ENCODE data around the gene PTPRN2. TPM values are rescaled to one million over a fixed set of nuclear protein-coding genes. Genes with fewer than 3 reads are reported as not detected.
A peak's percentile ranks its signal among the peaks of the same experiment; 100 is the strongest.

Gene PTPRN2
- polyA plus RNA-seq, 3 donors from 2014 or later = 1.9 to 3.7 (median 2.2) TPM

- Mint-ChIP-seq H3K4me3 (no peak overlapping the region), H3K9me3 (no peaks in the 10 kb centered on the region), H3K4me1 (peaks cover 0 to 2% of the 10 kb centered on the region in 2 donors), H3K27me3 (ENCODE audit: low read depth in 3 of 3) (peaks cover 10 to 19% (median 16%) of the 10 kb centered on the region in 3 donors), H3K27ac (no peak overlapping the region), H3K36me3 (no peaks in the 10 kb centered on the region)
- DNase-seq = no peak
These were observed 898.9 kb downstream of the PTPRN2 start for GRCh38 chr7:157688533-157689268.

- H3K27ac Mint-ChIP-seq = no peak overlapping the region
- H3K4me3 Mint-ChIP-seq = peak overlapping the region in 2 of 5 donors; percentile 26 to 57
- H3K27me3 Mint-ChIP-seq (ENCODE audit: low read depth in 3 of 3) = peaks cover 14 to 20% (median 20%) of the 10 kb centered on the region in 3 donors
- H3K9me3 Mint-ChIP-seq = no peaks in the 10 kb centered on the region
- H3K36me3 Mint-ChIP-seq = no peaks in the 10 kb centered on the region
- peaks cover 0 to 2% of the 10 kb centered on the region in 2 donors for H3K4me1 Mint-ChIP-seq
- no peak for DNase-seq
These were observed 899.6 kb downstream of the PTPRN2 start for GRCh38 chr7:157687845-157688532.

DNA sequence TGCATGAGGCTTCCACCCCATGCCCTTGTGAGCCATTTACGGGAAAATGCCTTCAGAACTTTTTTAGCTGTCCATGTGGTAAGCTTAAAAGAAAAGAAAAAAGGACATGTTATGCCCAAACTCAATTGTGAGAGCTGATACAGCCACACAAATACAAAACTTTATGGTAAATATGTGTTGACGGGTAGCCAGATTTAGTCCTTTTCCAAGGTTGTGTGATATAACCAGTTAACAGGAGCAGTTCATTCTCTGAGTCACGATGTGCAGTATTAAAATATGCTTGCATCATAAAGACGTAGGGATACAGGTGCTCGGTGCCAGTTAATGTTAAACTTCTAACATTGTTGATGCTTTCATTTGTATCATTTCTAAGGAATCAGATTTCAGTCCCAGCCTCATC is 900.5 kb downstream of the PTPRN2 start:
- Mint-ChIP-seq H3K4me1 (peaks cover 0 to 2% of the 10 kb centered on the region in 2 donors), H3K27me3 (ENCODE audit: low read depth in 3 of 3) (peaks cover 16 to 24% (median 23%) of the 10 kb centered on the region in 3 donors), H3K9me3 (no peaks in the 10 kb centered on the region), H3K27ac (no peak overlapping the region), H3K36me3 (no peaks in the 10 kb centered on the region), H3K4me3 (no peak overlapping the region)
- DNase-seq = no peak

- Mint-ChIP-seq H3K4me3 (no peak overlapping the region), H3K9me3 (no peaks in the 10 kb centered on the region), H3K4me1 (peaks cover 0 to 2% of the 10 kb centered on the region in 2 donors), H3K27ac (no peak overlapping the region), H3K27me3 (ENCODE audit: low read depth in 3 of 3) (peaks cover 16 to 25% (median 24%) of the 10 kb centered on the region in 3 donors), H3K36me3 (no peaks in the 10 kb centered on the region)
- DNase-seq = no peak
These were observed 901.2 kb downstream of the PTPRN2 start for GRCh38 chr7:157686285-157686894.

DNA sequence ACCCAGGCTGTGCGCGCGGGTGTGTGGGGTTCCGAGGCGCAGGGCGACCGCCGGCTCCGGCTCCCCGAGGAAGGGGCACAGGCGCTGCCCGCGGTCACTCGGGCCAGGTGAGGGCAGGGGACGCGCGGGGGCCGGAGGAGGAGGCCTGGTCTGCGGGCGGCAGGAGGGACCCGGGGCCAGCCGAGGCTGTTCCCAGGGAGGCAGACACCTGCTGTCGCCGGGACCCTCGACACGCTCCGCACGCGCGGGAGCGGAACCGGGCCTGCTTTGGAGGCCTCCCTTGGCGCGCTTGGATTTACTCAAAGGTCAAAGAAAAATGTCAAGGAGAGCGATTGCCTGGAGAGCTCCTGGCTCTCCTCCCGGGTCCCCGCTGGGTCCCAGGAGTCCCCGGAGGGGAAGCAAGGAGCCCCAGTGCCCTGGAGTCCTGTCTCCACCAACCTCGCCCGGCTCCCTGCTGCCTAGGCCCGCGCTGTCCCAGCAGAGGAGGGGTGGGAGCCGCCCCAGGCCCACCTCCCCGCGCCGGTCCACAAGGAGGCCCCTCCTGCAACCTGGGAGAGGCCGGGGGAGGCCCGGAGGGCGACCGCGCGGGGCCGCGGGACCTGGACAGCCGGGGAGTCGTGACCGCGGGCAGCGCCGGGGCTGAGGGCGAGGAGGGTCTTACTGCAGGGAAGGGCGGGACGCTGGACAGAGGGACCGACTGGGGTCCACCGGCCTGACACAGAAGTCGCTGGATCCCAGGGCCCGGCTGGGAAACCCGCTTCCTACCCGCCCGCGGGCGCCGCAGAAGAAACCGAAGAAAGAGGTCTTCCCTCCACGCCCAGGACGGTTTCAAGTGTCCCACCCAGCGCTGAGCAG is 902.0 kb downstream of the PTPRN2 start:
- H3K9me3 Mint-ChIP-seq = no peaks in the 10 kb centered on the region
- peaks cover 16 to 27% (median 26%) of the 10 kb centered on the region in 3 donors for H3K27me3 Mint-ChIP-seq (ENCODE audit: low read depth in 3 of 3)
- no peak overlapping the region for H3K4me3 Mint-ChIP-seq
- DNase-seq = no peak
- no peaks in the 10 kb centered on the region for H3K36me3 Mint-ChIP-seq
- H3K4me1 Mint-ChIP-seq = peaks cover 0 to 2% of the 10 kb centered on the region in 2 donors
- no peak overlapping the region for H3K27ac Mint-ChIP-seq

DNA sequence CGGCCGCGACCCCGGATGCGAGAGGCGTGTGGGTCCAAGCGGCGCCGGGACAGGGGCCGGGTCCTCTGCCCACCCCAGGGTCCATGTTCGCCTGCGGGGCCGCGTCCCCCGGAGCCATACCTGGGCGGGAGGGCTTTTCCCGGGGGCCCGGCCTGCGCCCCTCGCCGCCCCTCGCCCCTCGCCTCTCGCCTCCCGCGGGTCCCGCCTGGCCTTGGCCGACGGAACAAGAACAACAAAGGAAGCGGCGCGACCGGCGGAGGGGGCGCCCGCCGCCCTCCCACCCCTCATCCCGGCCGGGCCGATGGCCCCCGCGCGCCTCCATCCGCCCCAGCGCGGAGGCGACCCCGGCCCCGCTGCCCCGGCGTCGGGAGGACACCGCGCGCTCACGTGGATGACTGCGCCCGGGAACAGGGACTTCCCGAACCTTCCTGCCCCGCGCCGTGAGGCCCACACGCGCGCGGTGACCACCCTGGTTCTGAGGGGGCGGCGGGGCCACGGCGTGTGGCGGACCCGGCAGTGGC is 902.7 kb downstream of the PTPRN2 start:
- Mint-ChIP-seq H3K27ac (no peak overlapping the region), H3K9me3 (no peaks in the 10 kb centered on the region), H3K4me3 (no peak overlapping the region), H3K36me3 (no peaks in the 10 kb centered on the region), H3K4me1 (no peaks in the 10 kb centered on the region), H3K27me3 (ENCODE audit: low read depth in 3 of 3) (peaks cover 19 to 28% (median 25%) of the 10 kb centered on the region in 3 donors)
- DNase-seq = no peak

DNA sequence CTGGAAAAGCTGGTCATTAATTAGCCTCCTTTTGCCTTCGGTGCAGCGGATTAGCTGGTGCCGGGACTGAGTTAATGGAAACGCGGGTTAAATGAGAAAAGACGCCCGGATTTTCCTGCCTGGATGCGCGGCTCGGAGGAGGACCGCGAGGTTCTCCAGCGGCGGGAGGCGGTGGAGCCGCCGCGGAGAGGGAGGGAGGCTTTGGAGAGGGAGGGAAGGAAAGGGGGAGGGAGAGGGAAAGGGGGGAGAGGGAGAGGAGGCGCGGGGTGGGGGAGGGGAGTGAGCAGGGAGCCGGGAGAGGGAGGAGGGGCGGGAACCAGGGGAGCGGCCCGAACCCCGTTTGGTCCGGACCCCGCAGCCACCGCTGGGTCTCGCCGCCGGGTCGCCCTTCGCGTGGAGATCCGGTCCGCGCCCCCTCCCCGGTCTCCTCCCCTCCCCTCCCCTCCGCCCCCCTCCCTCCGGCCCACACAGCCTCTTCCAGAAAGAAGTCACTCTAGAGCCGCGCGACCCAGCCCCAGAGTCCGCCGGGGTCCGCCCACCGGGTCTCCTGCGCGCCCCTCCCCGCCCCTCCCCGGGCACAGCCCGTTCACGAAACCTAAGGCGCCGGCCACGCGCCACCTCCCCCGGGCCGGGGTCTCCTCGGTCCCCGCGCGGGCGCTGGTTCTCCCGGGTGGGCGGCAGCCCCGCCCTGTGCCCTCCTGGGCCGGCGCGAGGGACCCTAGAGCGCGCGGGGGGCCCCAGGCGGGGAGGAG is 903.3 kb downstream of the PTPRN2 start:
- no peaks in the 10 kb centered on the region for H3K4me1 Mint-ChIP-seq
- H3K27ac Mint-ChIP-seq = no peak overlapping the region
- no peak overlapping the region for H3K4me3 Mint-ChIP-seq
- H3K36me3 Mint-ChIP-seq = no peaks in the 10 kb centered on the region
- no peak for DNase-seq
- H3K9me3 Mint-ChIP-seq = no peaks in the 10 kb centered on the region
- peaks cover 18 to 28% (median 25%) of the 10 kb centered on the region in 3 donors for H3K27me3 Mint-ChIP-seq (ENCODE audit: low read depth in 3 of 3)

- no peaks in the 10 kb centered on the region for H3K36me3 Mint-ChIP-seq
- H3K4me3 Mint-ChIP-seq = no peak overlapping the region
- no peak for DNase-seq
- H3K4me1 Mint-ChIP-seq = no peaks in the 10 kb centered on the region
- peaks cover 18 to 28% (median 25%) of the 10 kb centered on the region in 3 donors for H3K27me3 Mint-ChIP-seq (ENCODE audit: low read depth in 3 of 3)
- no peak overlapping the region for H3K27ac Mint-ChIP-seq
- no peaks in the 10 kb centered on the region for H3K9me3 Mint-ChIP-seq
These were observed 903.9 kb downstream of the PTPRN2 start for GRCh38 chr7:157683747-157684156.

DNA sequence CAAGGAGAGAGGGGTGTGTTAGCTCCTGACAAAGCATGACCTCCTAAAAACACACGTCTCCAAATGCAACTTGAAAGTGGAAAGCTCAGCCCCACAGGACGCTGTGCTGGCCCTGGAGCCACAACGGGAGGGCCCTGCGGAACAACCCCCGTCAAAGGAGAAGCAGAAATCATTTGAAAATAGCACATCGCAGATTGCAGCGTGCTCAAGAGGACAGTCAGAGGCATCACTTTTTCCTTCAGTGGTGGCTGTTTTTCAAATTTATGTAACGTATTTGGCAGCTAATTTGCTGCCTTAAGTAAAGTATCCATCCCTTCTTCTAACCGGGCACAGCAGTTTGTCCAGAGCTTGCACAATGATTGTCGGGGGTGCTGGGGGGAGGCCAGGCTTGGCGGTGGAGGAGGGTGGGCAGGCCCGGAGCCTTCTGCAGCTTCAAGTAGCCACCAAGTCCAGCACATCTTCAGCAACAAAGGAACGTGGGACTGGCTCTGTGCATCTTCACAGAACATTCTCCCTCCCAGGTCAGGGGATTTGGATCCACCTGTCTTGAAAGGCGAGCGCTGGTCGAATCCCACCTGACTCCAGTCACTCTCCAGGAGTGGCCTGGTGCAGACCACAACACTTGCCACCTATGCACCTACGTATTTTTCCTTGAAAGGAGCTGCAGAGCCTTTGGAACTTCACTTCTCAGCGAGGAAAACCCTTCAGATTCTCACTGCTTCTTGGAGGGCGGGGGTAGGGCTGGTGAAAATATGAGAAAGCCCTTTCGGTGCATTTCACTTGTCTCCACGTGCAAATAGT is 904.5 kb downstream of the PTPRN2 start:
- no peaks in the 10 kb centered on the region for H3K36me3 Mint-ChIP-seq
- no peaks in the 10 kb centered on the region for H3K4me1 Mint-ChIP-seq
- H3K27ac Mint-ChIP-seq = no peak overlapping the region
- no peaks in the 10 kb centered on the region for H3K9me3 Mint-ChIP-seq
- no peak for DNase-seq
- H3K4me3 Mint-ChIP-seq = no peak overlapping the region
- H3K27me3 Mint-ChIP-seq (ENCODE audit: low read depth in 3 of 3) = peaks cover 18 to 28% (median 27%) of the 10 kb centered on the region in 3 donors

GRCh38 chr7:157682064-157682945 is 905.3 kb downstream of the PTPRN2 start:
- peaks cover 18 to 25% (median 25%) of the 10 kb centered on the region in 3 donors for H3K27me3 Mint-ChIP-seq (ENCODE audit: low read depth in 3 of 3)
- H3K4me3 Mint-ChIP-seq = no peak overlapping the region
- H3K36me3 Mint-ChIP-seq = no peaks in the 10 kb centered on the region
- no peak overlapping the region for H3K27ac Mint-ChIP-seq
- no peaks in the 10 kb centered on the region for H3K4me1 Mint-ChIP-seq
- DNase-seq = no peak
- H3K9me3 Mint-ChIP-seq = no peaks in the 10 kb centered on the region

GRCh38 chr7:157679607-157680006 is 908.0 kb downstream of the PTPRN2 start:
- H3K4me3 Mint-ChIP-seq = no peak overlapping the region
- no peak overlapping the region for H3K27ac Mint-ChIP-seq
- no peaks in the 10 kb centered on the region for H3K4me1 Mint-ChIP-seq
- no peak for DNase-seq
- H3K36me3 Mint-ChIP-seq = no peaks in the 10 kb centered on the region
- no peaks in the 10 kb centered on the region for H3K9me3 Mint-ChIP-seq
- peaks cover 16 to 31% (median 23%) of the 10 kb centered on the region in 3 donors for H3K27me3 Mint-ChIP-seq (ENCODE audit: low read depth in 3 of 3)
